ENCODE measurements around the gene IL27RA. TPM values are rescaled to one million over a fixed set of nuclear protein-coding genes. Genes with fewer than 3 reads are reported as not detected.

The IL27RA gene
- polyA plus RNA-seq, 1 donor from 2014 or later, result 58.3 TPM

DNA sequence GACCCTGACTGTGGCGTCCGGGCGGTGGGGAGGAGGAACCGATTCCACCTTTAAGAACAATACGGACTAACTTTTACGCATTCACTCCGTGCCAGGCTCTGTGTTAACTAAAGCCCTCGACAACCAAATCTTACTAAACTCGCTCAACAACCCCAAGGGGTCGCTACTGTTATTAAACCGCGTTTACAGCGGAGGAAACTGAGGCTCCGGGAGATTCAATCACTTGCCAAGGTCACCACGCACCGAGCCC lies 57.8 kb downstream of the IL27RA start:
- Mint-ChIP-seq H3K4me3 (peak overlapping the region; percentile 86 to 93 (median 92)), H3K27me3 (no peaks in the 10 kb centered on the region), H3K4me1 (peaks cover 8 to 16% (median 15%) of the 10 kb centered on the region in 3 donors), H3K9me3 (peaks cover 0 to 3% (median 1%) of the 10 kb centered on the region in 3 donors), H3K36me3 (no peaks in the 10 kb centered on the region), H3K27ac (peak overlapping the region; percentile 95 to 97 (median 96))

DNA sequence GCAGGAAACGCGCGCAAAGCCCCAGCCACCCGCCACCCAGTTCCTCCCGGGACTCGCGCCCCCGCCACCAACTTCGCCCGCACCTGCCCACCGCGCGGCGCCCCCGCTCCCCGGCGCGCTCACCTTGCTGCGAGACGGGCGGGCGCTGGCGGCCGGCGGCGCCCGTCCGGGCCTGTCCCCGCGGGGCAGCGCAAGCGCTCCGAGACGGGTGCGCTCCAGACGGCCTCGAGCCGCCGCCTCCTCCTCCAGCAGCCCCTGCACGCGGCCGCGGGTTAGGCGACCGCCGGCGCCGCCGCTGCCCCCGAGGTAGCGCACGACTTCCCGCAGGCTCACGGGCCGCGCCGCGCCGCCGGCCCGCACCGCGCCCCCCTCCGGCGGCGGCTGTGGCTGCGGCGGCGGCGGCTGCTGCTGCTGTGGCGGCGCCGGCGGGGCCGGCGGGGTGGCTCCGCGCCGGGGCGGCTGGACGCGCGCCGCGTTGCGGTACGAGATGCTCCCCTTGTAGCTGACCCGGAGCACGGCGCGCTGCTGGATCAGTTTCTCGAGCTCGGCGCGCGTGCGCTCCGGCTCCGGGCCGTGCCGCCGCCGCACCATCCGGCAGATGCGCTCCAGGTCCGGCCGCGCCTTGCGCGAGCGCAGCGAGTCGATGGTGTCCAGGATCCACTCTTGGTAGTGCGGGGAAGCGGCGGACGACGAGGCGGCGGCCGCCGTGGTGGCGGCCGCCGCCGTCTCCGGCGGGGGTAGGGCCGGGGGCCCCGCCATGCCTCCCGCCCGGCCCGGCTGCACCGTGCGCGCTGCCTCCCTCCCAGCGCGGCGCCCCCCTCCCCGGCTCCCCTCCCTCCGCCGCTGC lies 58.3 kb downstream of the IL27RA start:
- no peaks in the 10 kb centered on the region for H3K36me3 Mint-ChIP-seq
- H3K4me3 Mint-ChIP-seq, result peak overlapping the region; percentile 86 to 93 (median 92)
- H3K27me3 Mint-ChIP-seq, result no peaks in the 10 kb centered on the region
- H3K4me1 Mint-ChIP-seq, result peaks cover 9 to 16% (median 15%) of the 10 kb centered on the region in 3 donors
- H3K27ac Mint-ChIP-seq, result peak overlapping the region; percentile 95 to 97 (median 96)
- H3K9me3 Mint-ChIP-seq, result peaks cover 0 to 3% (median 1%) of the 10 kb centered on the region in 3 donors

DNA sequence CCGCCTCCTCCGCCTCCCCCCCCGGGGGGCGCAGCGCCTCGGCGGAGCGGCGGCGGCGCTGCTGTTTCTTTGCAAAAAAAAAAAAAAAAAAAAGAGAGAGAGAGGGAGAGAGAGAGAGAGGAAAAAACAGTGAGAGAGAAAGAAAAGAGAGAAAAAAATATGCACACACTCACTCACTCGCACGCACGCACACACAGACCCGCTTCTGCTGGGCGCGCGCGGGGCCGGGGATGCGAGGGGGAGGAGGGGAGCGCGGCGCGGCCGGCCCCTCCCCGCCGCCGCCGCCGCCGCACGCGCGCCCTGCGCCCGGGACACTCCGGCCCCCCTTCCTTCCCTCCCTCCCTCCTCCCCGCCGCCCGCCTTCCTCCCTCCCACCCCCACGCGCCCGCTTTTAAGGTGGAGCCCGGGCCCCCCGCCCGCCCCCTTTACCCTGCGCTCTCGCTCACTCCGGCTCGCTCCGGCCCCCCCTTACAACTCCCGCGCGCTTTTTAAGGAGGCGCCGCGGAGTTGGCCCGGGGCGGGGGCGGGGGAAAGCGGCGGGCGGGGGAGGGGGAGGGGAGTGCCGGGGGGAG lies 59.0 kb downstream of the IL27RA start, which contains the start of gene SAMD1:
SAMD1 (minus strand) TSS at position 243 of the 572 bp plus-strand sequence.
- peak within 1 kb of the TSS; percentile 100 for H3K27ac Mint-ChIP-seq
- peaks cover 9 to 16% (median 15%) of the 10 kb centered on the region in 3 donors for H3K4me1 Mint-ChIP-seq
- no peaks in the 10 kb centered on the region for H3K36me3 Mint-ChIP-seq

DNA sequence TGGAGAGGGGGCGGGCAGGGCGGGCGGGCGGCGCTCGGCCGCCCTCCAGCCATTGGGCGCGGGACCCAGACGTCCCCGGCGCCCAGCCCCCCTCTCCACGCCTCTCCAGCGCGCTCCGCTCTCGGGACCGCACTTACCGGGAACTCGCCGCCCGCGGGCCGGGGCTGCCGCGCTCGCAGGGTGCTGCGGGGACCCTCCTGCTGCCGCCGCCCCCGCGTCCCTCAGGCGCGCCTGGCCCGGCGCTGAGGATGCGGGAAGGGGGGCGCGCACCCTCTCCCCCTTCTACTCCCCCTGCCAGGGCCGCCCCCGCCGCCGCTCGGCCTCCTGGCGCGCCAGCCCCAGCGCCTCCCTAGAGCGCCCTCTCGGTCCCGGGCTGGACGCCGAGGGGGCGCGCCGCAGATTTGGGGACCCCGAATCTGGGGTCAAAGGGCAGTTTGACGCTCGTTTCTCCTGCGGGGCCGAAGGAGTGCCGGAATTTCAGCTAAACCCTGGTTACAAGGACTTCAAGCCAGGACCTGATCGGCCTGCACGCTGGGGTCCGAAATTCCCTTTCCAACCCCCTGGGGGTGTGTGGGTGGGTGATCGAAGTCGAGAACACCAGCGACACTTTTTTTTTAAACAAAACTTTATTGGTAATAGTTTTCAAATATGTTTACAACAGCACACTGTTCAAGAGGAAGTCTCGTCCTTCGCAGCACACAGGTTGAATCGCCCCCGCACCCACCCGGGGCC lies 59.7 kb downstream of the IL27RA start:
- H3K27me3 Mint-ChIP-seq, result no peaks in the 10 kb centered on the region
- peaks cover 0 to 3% (median 0%) of the 10 kb centered on the region in 3 donors for H3K9me3 Mint-ChIP-seq
- peaks cover 9 to 16% (median 15%) of the 10 kb centered on the region in 3 donors for H3K4me1 Mint-ChIP-seq
- peak overlapping the region; percentile 99 to 100 (median 100) for H3K4me3 Mint-ChIP-seq
- no peaks in the 10 kb centered on the region for H3K36me3 Mint-ChIP-seq
- peak overlapping the region; percentile 100 for H3K27ac Mint-ChIP-seq

More for the DNA sequence above, 59.0 kb downstream of the IL27RA start, which contains the start of gene SAMD1:
- peak within 1 kb of the TSS; percentile 99 to 100 (median 100) for H3K4me3 Mint-ChIP-seq
- peaks cover 0 to 3% (median 0%) of the 10 kb centered on the region in 3 donors for H3K9me3 Mint-ChIP-seq
- H3K27me3 Mint-ChIP-seq, result no peaks in the 10 kb centered on the region

DNA sequence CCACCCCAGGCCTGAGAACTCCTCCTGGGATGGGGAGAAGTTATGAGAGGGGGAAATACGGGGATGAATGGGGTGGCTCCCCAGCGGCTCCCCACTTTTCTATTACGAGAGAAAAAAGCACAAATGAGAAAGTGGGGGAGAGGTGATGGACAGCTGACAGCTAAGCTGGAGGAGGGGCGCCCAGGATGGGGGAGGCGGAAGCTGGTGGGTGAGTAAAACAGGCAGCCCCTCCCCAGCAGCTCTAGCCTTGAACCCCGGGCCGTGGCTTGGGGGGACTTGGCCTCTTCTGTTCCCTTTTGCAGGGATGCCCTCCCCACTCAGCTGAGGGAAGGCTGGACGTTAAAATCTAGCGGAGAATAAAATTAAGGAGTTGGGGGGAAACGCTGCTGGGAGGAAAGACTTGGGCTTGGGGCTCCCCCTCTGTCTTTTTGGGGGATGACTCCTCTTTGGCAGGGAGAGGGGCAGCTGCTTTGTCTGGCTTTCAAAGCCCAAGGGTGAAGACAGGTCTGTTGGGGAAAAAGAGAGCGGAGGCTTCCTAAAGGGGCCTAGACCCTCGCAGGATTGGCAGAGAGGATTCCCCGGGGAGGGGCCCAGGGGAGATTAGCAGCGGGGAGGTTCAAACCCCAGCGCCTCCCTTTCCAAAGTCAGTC lies 60.4 kb downstream of the IL27RA start:
- peaks cover 0 to 3% (median 0%) of the 10 kb centered on the region in 3 donors for H3K9me3 Mint-ChIP-seq

DNA sequence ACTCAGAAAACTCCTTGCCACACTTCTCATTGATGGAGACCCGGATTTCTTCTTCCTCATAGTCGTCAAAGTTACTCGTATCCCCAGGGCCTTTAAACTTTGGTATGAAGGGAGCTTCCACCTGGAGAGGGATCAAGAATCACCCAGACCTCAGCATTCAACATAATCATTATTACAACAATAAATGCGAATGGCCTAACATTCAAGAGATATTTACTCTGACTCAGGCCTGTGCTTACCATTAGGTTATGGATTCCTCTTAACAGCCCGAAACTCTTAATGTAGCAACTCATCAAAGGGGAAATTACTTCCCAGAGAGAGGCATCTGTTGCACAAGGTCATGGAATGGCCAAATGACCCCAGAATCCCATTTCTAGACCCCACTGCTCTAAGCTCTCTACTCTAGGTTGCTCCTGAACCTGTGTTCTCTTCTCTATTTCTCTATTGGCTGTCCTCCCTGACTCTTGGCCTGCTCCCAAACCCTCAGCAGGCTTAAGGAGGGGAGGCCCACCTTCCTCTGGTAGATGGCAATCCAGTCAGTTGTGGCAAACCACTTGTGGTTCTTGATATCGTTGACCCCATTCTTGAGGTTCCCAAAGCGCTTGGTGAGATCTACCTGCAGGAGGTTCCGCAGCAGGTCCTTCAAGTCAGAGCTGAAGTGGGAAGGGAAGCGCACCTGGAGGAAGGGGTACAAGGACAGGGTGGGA lies 61.7 kb downstream of the IL27RA start:
- H3K36me3 Mint-ChIP-seq, result no peaks in the 10 kb centered on the region
- H3K27ac Mint-ChIP-seq, result peak overlapping the region in 2 of 3 donors; percentile 35 to 81
- H3K4me3 Mint-ChIP-seq, result peak overlapping the region; percentile 3 to 84 (median 64)
- peaks cover 0 to 3% (median 0%) of the 10 kb centered on the region in 3 donors for H3K9me3 Mint-ChIP-seq
- no peaks in the 10 kb centered on the region for H3K27me3 Mint-ChIP-seq
- peaks cover 9 to 16% (median 15%) of the 10 kb centered on the region in 3 donors for H3K4me1 Mint-ChIP-seq

More for the DNA sequence above, 60.4 kb downstream of the IL27RA start:
- peaks cover 9 to 16% (median 15%) of the 10 kb centered on the region in 3 donors for H3K4me1 Mint-ChIP-seq
- H3K36me3 Mint-ChIP-seq, result no peaks in the 10 kb centered on the region
- peak overlapping the region; percentile 100 for H3K27ac Mint-ChIP-seq
- H3K27me3 Mint-ChIP-seq, result no peaks in the 10 kb centered on the region
- peak overlapping the region; percentile 99 to 100 (median 100) for H3K4me3 Mint-ChIP-seq

DNA sequence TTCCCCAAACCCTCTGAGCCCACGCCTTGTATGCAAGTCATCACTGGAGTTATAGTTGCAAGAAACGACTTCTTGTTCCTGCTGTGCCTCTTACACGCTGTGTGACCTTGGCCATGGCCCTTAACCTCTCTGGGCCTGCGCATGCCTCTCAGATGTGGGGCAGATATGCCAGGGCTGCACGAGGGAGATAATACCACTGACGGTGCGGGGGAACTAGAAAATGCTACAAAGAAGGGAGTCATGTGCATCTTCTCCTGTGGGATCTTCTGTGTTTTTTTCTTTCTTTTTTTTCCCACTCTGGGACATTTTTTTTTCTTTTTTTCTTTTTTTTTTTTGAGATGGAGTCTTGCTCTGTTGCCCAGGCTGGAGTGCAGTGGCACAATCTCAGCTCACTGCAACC lies 63.3 kb downstream of the IL27RA start:
- no peaks in the 10 kb centered on the region for H3K36me3 Mint-ChIP-seq
- peak overlapping the region; percentile 24 to 88 (median 71) for H3K27ac Mint-ChIP-seq
- H3K4me1 Mint-ChIP-seq, result peaks cover 4 to 12% (median 9%) of the 10 kb centered on the region in 3 donors
- H3K9me3 Mint-ChIP-seq, result peaks cover 0 to 3% (median 0%) of the 10 kb centered on the region in 3 donors
- no peaks in the 10 kb centered on the region for H3K27me3 Mint-ChIP-seq
- H3K4me3 Mint-ChIP-seq, result peak overlapping the region in 1 of 4 donors; percentile 86

DNA sequence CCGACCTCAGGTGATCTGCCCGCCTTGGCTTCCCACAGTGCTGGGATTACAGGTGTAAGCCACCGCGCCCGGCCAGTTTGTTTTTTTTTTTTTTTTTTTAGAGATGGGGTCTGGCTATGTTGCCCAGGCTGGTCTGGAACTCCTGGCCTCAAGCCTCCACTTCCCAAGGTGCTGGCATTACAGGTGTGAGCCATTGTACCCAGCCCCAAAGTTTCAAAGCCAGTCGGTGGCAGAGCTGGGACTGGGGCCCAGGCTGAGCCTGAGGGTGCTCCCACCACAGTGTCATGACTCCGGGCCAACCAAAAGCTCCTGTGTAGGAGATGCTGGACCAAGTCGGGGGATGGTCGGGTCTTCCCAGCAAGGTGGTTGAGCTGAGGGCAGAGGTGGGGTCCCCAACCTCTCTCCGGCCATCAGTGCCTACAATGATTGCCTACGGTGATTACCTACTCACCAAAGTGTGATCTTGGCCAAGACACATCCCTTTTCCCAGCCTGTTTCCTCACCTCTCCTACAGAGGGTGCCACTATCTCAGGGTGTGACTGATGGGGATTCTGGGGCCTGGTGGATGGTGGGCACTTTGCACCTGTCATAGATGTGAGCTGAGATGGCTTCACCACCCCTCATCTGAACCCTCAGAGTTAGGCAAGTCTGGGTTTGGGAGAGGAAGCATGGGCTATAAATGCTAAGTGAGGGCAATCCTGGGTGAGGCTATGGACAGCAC lies 64.9 kb downstream of the IL27RA start:
- Mint-ChIP-seq H3K4me3 (no peak overlapping the region), H3K27me3 (no peaks in the 10 kb centered on the region), H3K9me3 (peaks cover 0 to 3% (median 0%) of the 10 kb centered on the region in 3 donors), H3K36me3 (no peaks in the 10 kb centered on the region), H3K4me1 (peaks cover 4 to 11% (median 6%) of the 10 kb centered on the region in 3 donors), H3K27ac (no peak overlapping the region)

DNA sequence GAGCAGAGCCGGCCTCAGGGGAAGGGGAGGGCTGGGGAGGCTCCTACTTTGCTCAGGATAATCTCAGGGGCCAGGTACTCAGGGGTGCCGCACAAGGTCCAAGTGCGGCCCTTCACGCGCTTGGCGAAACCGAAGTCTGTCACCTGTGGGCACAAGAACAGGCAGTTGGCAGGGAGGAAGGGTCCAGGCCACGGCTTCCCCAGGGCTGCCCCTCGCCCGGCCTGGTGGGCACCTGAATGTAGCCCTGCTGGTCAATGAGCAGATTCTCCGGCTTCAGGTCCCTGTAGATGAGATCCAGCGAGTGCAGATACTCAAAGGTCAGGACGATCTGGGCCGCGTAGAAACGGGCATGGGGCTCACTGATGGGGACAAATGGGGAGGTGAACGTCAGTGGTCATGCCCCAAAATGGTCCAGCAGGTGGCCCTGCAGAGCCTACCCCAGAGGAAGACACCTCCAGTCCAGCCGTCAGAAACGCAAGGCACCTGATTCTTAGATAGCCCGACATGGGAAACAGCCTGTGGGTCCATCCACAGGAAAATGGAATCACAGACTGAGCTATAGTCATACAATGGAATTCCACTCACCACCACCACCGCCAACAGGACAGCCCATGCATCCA lies 66.1 kb downstream of the IL27RA start:
- peaks cover 0 to 3% (median 0%) of the 10 kb centered on the region in 3 donors for H3K9me3 Mint-ChIP-seq
- no peaks in the 10 kb centered on the region for H3K36me3 Mint-ChIP-seq
- no peaks in the 10 kb centered on the region for H3K27me3 Mint-ChIP-seq
- H3K27ac Mint-ChIP-seq, result no peak overlapping the region
- H3K4me1 Mint-ChIP-seq, result peaks cover 0 to 4% (median 2%) of the 10 kb centered on the region in 3 donors
- no peak overlapping the region for H3K4me3 Mint-ChIP-seq

DNA sequence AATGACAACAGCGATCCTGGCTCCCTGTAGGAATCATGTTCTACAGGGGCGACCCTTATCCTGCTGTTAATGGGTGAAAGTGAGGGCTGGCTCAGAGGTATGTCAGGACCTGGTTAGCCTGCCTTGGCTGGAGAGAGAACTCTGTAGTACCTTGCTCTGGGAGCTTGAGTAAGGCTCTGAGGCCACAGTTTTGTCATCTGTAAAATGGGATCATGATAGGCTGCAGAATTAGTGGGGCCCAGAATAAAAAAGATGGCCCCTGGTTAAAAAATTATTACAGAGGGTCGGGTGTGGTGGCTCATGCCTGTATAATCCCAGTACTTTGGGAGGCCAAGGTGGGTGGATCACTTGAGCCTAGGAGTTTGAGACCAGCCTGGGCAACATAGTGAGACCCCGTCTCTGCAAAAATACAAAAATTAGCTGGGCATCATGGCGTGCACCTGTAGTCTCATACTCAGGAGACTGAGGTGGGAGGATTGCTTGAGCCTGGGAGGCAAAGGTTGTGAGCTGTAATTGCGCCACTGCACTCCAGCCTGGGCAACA lies 69.5 kb downstream of the IL27RA start:
- Mint-ChIP-seq H3K9me3 (no peaks in the 10 kb centered on the region), H3K4me3 (no peak overlapping the region), H3K4me1 (peaks cover 0 to 3% (median 0%) of the 10 kb centered on the region in 3 donors), H3K27ac (no peak overlapping the region), H3K27me3 (no peaks in the 10 kb centered on the region), H3K36me3 (peaks cover 2% of the 10 kb centered on the region)

DNA sequence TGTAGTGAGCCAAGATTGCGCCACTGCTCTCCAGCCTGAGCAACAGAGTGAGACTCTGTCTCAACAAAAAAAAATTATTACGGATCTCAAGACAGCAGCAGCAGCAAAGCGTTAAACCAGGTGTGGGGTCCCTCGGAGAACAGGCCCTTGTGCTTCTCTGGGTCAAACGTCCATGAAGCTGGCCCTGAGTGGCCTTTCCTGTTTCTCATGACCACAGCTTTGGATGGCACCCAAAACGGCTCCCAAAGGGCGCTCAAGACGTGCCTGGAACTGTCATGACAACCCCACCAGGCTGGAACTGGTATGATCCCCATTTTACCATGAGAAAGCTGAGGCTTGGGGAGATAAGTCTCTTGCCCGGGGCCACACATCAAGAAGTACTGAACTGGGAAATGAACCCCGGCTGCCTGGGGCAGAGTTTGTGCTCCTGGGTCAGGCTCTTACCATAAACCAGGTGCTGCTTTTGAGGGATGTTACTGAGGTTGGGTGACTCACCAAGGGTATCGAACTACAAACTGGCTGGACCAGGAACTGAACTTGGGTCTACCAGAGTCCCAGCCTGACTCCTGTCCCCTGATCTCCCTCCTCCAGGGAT lies 70.6 kb downstream of the IL27RA start:
- Mint-ChIP-seq H3K27me3 (no peaks in the 10 kb centered on the region), H3K27ac (no peak overlapping the region), H3K4me3 (no peak overlapping the region), H3K9me3 (no peaks in the 10 kb centered on the region), H3K36me3 (peaks cover 2% of the 10 kb centered on the region), H3K4me1 (peaks cover 0 to 3% (median 0%) of the 10 kb centered on the region in 3 donors)

DNA sequence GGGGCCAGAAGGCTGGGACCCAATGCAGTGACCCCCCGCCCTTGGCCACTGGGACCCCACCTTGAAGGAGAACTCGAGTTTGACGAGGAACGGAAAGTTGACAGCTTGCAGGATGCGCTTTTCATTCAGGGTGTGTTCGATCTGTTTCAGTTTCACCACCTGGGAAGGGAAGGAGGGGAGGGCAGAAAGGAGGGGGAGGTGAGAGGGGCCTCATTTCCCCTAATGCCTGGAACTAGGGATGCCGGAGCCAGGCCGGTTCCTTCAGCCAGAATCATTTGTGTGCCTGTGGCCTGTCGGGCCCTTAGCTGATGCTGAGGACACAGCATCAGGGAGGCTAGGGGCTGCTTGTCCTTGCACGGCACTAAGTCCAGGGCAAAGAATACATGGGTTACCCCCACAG lies 71.2 kb downstream of the IL27RA start:
- Mint-ChIP-seq H3K4me1 (peaks cover 0 to 3% (median 0%) of the 10 kb centered on the region in 3 donors), H3K9me3 (no peaks in the 10 kb centered on the region), H3K27ac (no peak overlapping the region), H3K4me3 (no peak overlapping the region), H3K27me3 (no peaks in the 10 kb centered on the region), H3K36me3 (peaks cover 2% of the 10 kb centered on the region)

Measured in IgD-negative memory B cell (primary cell).